T-cell (primary cell): ENCODE measurements around the gene GINS3. TPM values are rescaled to one million over a fixed set of nuclear protein-coding genes. Genes with fewer than 3 reads are reported as not detected.
"Not testable (repeated sequence)": the region's sequence is repeated elsewhere in the genome, so short reads cannot be mapped to it uniquely, and the experiment has no call there.

ENCODE experiments used
- ATAC-seq, 4 experiments: fragments of 200-7000 bp in 3 of 4; fragments of 150-1000 bp in 1 of 4; cut with Tn5 transposase; replicated peaks in 1 of 4; 1 replicate in 3 of 4; 2 replicates in 1 of 4; pipeline ENCODE4 v1.10.0; 2021; ENCODE audit warnings: moderate library complexity in 3 of 4, mild to moderate bottlenecking in 2 of 4, moderate number of reproducible peaks in 1 of 4
- CTCF ChIA-PET, 2 donors: fragments of 300-600 bp; sonication (Branson Sonifier 250); formaldehyde crosslinking; loops; one replicate each; lab custom pipeline; 2022; ENCODE audit warnings: antibody characterized with exemption in 2 of 2; lab: Charles Lee
- POLR2A ChIA-PET, 2 donors: fragments of 300-600 bp; sonication (Branson Sonifier 250); formaldehyde crosslinking; loops; one replicate each; lab custom pipeline; 2022; ENCODE audit warnings: antibody characterized with exemption in 2 of 2; lab: Charles Lee
- DNase-seq, 35 experiments: peaks; one replicate each; pipeline versions ENCODE4 v3.0.0 to v3.0.0-alpha.2; 2013 to 2023
- H3K27ac ChIP-seq: one replicate; pipeline ENCODE4 v1.5.1; 2013; ENCODE audit warnings: low read length
- H3K27me3 ChIP-seq, 2 experiments: replicated peaks in 1 of 2; 1 replicate in 1 of 2; 2 replicates in 1 of 2; pipeline versions ENCODE4 v1.6.1 to v1.7.0; 2013; ENCODE audit warnings: low read length in 1 of 2, mixed read lengths in 1 of 2; ENCODE audit not compliant: control insufficient read depth in 2 of 2, insufficient read depth in 2 of 2; ENCODE audit errors: extremely low read depth in 1 of 2
- H3K36me3 ChIP-seq, 2 donors: 1 replicate in 1 of 2; 2 replicates in 1 of 2; pipeline versions ENCODE4 v1.6.1 to v1.7.0; 2013; ENCODE audit warnings: low read length in 1 of 2; ENCODE audit not compliant: control insufficient read depth in 2 of 2, insufficient read depth in 1 of 2; ENCODE audit errors: extremely low read depth in 1 of 2
- H3K4me1 ChIP-seq, 2 experiments: 1 replicate in 1 of 2; 2 replicates in 1 of 2; pipeline versions ENCODE4 v1.6.1 to v1.7.0; 2013; ENCODE audit warnings: low read length in 2 of 2, mixed read lengths in 1 of 2; ENCODE audit not compliant: insufficient read depth in 2 of 2, control insufficient read depth in 1 of 2; ENCODE audit errors: extremely low read depth in 1 of 2
- H3K4me3 ChIP-seq, 2 donors: 1 replicate in 1 of 2; 2 replicates in 1 of 2; pipeline versions ENCODE4 v1.5.1 to v1.7.0; 2013; ENCODE audit warnings: mild to moderate bottlenecking in 2 of 2, low read length in 1 of 2, moderate library complexity in 1 of 2; ENCODE audit not compliant: control insufficient read depth in 1 of 2; ENCODE audit errors: extremely low read depth in 1 of 2
- H3K9me3 ChIP-seq: 2 replicates; pipeline ENCODE4 v1.7.0; 2013
- H3K27ac Mint-ChIP-seq, 2 donors: one replicate each; pipeline ENCODE4 v1.8.0; 2020 to 2021; ENCODE audit warnings: mild to moderate bottlenecking in 2 of 2, mixed read lengths in 2 of 2
- H3K27me3 Mint-ChIP-seq, 2 donors: one replicate each; pipeline ENCODE4 v1.8.0; 2021 to 2022; ENCODE audit warnings: mixed read lengths in 2 of 2
- H3K36me3 Mint-ChIP-seq: one replicate; pipeline ENCODE4 v1.8.0; 2021; ENCODE audit warnings: mixed read lengths
- H3K4me1 Mint-ChIP-seq, 3 donors: one replicate each; pipeline ENCODE4 v1.8.0; 2020 to 2022; ENCODE audit warnings: mixed read lengths in 3 of 3, mild to moderate bottlenecking in 1 of 3
- H3K4me3 Mint-ChIP-seq, 3 donors: one replicate each; pipeline ENCODE4 v1.8.0; 2020 to 2022; ENCODE audit warnings: mild to moderate bottlenecking in 3 of 3, mixed read lengths in 3 of 3, moderate library complexity in 3 of 3
- H3K9me3 Mint-ChIP-seq, 3 donors: one replicate each; pipeline ENCODE4 v1.8.0; 2020 to 2022; ENCODE audit warnings: mixed read lengths in 3 of 3
- WGBS: methylation state at CpG from one replicate; pipeline ENCODE4 v1.1.5; 2013; ENCODE audit warnings: missing lambda C conversion rate; ENCODE audit not compliant: insufficient coverage; 5-methylcytosine and 5-hydroxymethylcytosine counted together
- total RNA-seq, 35 experiments: library from RNA in 6 of 35; stranded (reverse) in 6 of 35; fragments of 120-200 nt in 1 of 35; gene quantifications; one replicate each; pipeline versions ENCODE4 v1.2.1 to v1.2.4 and lab custom pipeline; 2013 to 2026

The GINS3 gene
- total RNA-seq, 5 donors from 2014 or later (not counting 1 experiment from before 2014, with no cell fraction given), result 0.98 to 1.6 (median 1.3) TPM

GRCh38 chr16:58401305-58401704, 9.0 kb downstream of the GINS3 start:
- ATAC-seq, H3K4me3 ChIP-seq, H3K4me1 ChIP-seq, DNase-seq, H3K27me3 Mint-ChIP-seq, H3K4me3 Mint-ChIP-seq, H3K4me1 Mint-ChIP-seq, POLR2A ChIA-PET, H3K36me3 Mint-ChIP-seq, H3K9me3 Mint-ChIP-seq, H3K27ac ChIP-seq, H3K9me3 ChIP-seq, H3K36me3 ChIP-seq, H3K27ac Mint-ChIP-seq, H3K27me3 ChIP-seq: not testable (repeated sequence)
- CTCF ChIA-PET, result interaction anchor here in 1 of 2 donors (0.6 kb wide), 1 partner anchor 113 kb away, joined by 4 read pairs; no protein-coding TSS in a partner anchor
- no CpG with 5 or more reads among the region's 3 CpGs for WGBS

DNA sequence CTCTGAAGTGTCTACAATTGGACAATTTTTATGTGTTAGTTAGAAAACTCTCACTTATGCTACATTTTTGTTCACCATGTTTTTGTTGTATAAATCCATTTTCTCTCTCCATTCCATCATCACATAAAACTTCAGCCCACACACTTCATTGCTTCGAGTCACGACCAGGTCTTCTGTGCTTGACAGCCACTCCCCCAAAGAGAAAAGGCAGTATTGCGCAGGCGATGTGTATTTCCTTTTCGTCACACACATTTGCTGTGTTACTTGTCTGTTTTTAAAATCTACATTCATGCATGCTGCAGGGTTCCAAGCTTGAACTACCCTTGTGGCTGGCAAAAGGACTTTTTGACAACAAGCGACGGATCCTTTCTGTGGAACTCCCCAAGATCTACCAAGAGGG, 10.5 kb downstream of the GINS3 start:
- Histone ChIP-seq H3K9me3 (no peaks in the 10 kb centered on the region), H3K4me1 (no peaks in the 10 kb centered on the region), H3K36me3 (no peaks in the 10 kb centered on the region), H3K4me3 (no peak overlapping the region), H3K27me3 (no peaks in the 10 kb centered on the region), H3K27ac (no peak overlapping the region)
- ChIA-PET CTCF (no interaction called here), POLR2A (no interaction called here)
- no peak for ATAC-seq
- Mint-ChIP-seq H3K27me3 (no peaks in the 10 kb centered on the region), H3K9me3 (no peaks in the 10 kb centered on the region), H3K4me3 (no peak overlapping the region), H3K27ac (no peak overlapping the region), H3K4me1 (no peaks in the 10 kb centered on the region), H3K36me3 (peaks cover 8% of the 10 kb centered on the region)
- no peak for DNase-seq
- 92% methylated on average over 7 of the region's 7 CpGs for WGBS

- Mint-ChIP-seq H3K4me1 (no peaks in the 10 kb centered on the region), H3K9me3 (no peaks in the 10 kb centered on the region), H3K4me3 (no peak overlapping the region), H3K27me3 (no peaks in the 10 kb centered on the region), H3K27ac (no peak overlapping the region), H3K36me3 (no peaks in the 10 kb centered on the region)
- ChIA-PET POLR2A (interaction anchor here in 1 of 2 donors (0.7 kb wide), 1 partner anchor 148 kb away, joined by 5 read pairs; no protein-coding TSS in a partner anchor), CTCF (no interaction called here)
- Histone ChIP-seq H3K36me3 (no peaks in the 10 kb centered on the region), H3K4me3 (no peak overlapping the region), H3K27me3 (no peaks in the 10 kb centered on the region), H3K9me3 (no peaks in the 10 kb centered on the region), H3K27ac (no peak overlapping the region), H3K4me1 (no peaks in the 10 kb centered on the region)
- ATAC-seq (no peak), DNase-seq (no peak)
- 84% methylated on average over 6 of the region's 6 CpGs for WGBS
These were observed 17.2 kb downstream of the GINS3 start for GRCh38 chr16:58409316-58409973.

- no CpG with 5 or more reads among the region's 2 CpGs for WGBS
- Histone ChIP-seq H3K27ac (no peak overlapping the region), H3K36me3 (no peaks in the 10 kb centered on the region), H3K27me3 (no peaks in the 10 kb centered on the region), H3K9me3 (no peaks in the 10 kb centered on the region), H3K4me1 (no peaks in the 10 kb centered on the region), H3K4me3 (no peak overlapping the region)
- Mint-ChIP-seq H3K36me3 (no peaks in the 10 kb centered on the region), H3K4me1 (no peaks in the 10 kb centered on the region), H3K27ac (no peak overlapping the region), H3K9me3 (no peaks in the 10 kb centered on the region), H3K27me3 (no peaks in the 10 kb centered on the region), H3K4me3 (no peak overlapping the region)
- no peak for DNase-seq
- ATAC-seq, result no peak
- ChIA-PET POLR2A (no interaction called here), CTCF (interaction anchor here in 1 of 2 donors (0.6 kb wide), 1 partner anchor 724 kb away, joined by 3 read pairs; no protein-coding TSS in a partner anchor)
These were observed 19.1 kb downstream of the GINS3 start for GRCh38 chr16:58411336-58411735.

DNA sequence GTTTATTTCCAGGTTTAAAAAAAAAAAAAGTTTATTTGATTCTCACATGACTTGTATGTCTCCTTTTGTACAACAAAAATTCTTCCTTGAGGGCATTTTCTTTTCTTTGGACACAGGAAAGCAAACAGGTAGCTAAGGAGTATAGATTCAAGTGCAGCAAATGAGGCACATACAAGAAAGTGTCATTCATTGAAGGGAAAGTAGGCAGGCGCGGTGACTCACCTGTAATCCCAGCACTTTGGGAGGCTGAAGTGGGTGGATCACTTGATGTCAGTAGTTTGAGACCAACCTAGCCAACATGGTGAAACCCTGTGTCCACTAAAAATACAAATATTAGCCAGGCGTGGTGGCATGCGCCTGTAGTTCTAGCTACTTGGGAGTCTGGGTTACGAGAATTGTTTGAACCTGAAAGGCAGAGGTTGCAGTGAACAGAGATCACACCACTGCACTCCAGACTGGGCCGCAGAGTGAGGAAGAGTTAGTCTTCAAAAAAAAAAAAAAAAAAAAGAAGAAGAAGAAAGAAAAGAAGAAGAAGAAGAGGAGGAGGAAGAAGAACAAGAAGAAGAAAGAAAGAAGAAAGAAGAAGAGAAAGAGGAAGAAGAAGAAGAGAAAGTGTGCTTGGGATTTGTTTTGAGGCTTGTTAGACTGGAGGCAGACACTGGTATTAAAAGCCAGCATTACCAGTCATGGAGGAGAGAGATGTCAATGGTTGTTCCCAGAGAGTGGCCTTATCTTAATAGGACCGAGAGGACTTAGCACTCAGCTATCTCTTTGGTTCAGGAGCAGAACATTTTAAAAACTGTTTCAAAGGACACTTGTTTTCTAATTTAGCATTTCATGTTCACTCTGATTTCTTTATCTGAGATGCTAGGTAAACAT, 19.7 kb downstream of the GINS3 start:
- POLR2A ChIA-PET, result no interaction called here
- CTCF ChIA-PET, result interaction anchor here in 1 of 2 donors (0.7 kb wide), 1 partner anchor 255 kb away, joined by 3 read pairs; no protein-coding TSS in a partner anchor

DNA sequence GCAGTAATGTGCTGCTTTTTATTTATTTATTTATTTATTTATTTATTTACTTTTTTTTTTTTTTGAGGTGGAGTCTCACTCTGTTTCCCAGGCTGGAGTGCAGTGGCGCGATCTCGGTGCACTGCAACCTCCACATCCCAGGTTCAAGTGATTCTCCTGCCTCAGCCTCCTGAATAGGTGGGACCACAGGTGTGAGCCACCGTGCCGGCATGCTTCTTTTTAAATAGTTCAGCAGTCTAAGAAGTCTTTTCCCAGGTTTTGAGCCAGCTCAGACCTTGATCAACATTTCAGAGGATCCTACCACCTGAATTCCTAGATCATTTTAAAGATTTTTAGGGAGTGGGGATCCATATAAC, 20.3 kb downstream of the GINS3 start:
- H3K4me1 ChIP-seq, H3K27me3 ChIP-seq, H3K4me3 Mint-ChIP-seq, H3K27me3 Mint-ChIP-seq, ATAC-seq, POLR2A ChIA-PET, H3K36me3 ChIP-seq, H3K4me3 ChIP-seq, H3K36me3 Mint-ChIP-seq, H3K4me1 Mint-ChIP-seq, H3K27ac ChIP-seq, H3K9me3 ChIP-seq, DNase-seq, H3K27ac Mint-ChIP-seq, H3K9me3 Mint-ChIP-seq: not testable (repeated sequence)
- CTCF ChIA-PET, result interaction anchor here in 1 of 2 donors (0.7 kb wide), 1 partner anchor 256 kb away, joined by 3 read pairs; no protein-coding TSS in a partner anchor
- WGBS, result 94% methylated on average over 3 of the region's 5 CpGs

More for the DNA sequence above, 19.7 kb downstream of the GINS3 start:
- H3K4me3 Mint-ChIP-seq, result no peak overlapping the region
- Histone ChIP-seq H3K27me3 (no peaks in the 10 kb centered on the region), H3K27ac (no peak overlapping the region), H3K4me3 (no peak overlapping the region), H3K4me1 (no peaks in the 10 kb centered on the region), H3K36me3 (no peaks in the 10 kb centered on the region), H3K9me3 (no peaks in the 10 kb centered on the region)
- ATAC-seq (no peak), DNase-seq (no peak)
- H3K27ac Mint-ChIP-seq, result no peak overlapping the region
- H3K4me1 Mint-ChIP-seq, result no peaks in the 10 kb centered on the region
- no peaks in the 10 kb centered on the region for H3K9me3 Mint-ChIP-seq
- no peaks in the 10 kb centered on the region for H3K36me3 Mint-ChIP-seq
- peaks cover 0 to under 1% of the 10 kb centered on the region in 2 donors for H3K27me3 Mint-ChIP-seq
- 94% methylated on average over 3 of the region's 7 CpGs for WGBS
